Transverse colon (tissue), 4 donors: ENCODE results near the gene COX5A. TPM values are rescaled to one million over a fixed set of nuclear protein-coding genes. Genes with fewer than 3 reads are reported as not detected.
"Not testable (repeated sequence)": the region's sequence is repeated elsewhere in the genome, so short reads cannot be mapped to it uniquely, and the experiment has no call there.

Source experiments
- DNase-seq: peaks from one replicate; pipeline ENCODE4 v3.0.0-alpha.2; 2019
- H3K27ac ChIP-seq, 4 donors: fragments of 200-600 bp; sonication (generic); 2 replicates each; pipeline ENCODE4 v1.5.1; 2016 to 2018; ENCODE audit warnings: inconsistent platforms in 4 of 4
- H3K27me3 ChIP-seq: fragments of 200-600 bp; sonication (generic); 2 replicates; pipeline ENCODE4 v1.5.1; 2017; ENCODE audit warnings: inconsistent platforms
- H3K36me3 ChIP-seq, 4 donors: fragments of 200-600 bp; sonication (generic); 2 replicates each; pipeline ENCODE4 v1.5.1; 2017 to 2019; ENCODE audit warnings: inconsistent platforms in 4 of 4
- H3K4me1 ChIP-seq, 4 donors: fragments of 200-600 bp; sonication (generic); 2 replicates each; pipeline ENCODE4 v1.5.1; 2017 to 2020; ENCODE audit warnings: inconsistent platforms in 4 of 4
- H3K4me3 ChIP-seq, 4 donors: fragments of 200-600 bp; sonication (generic); 1 replicate in 1 of 4; 2 replicates in 3 of 4; pipeline versions ENCODE4 v1.5.1 to v1.6.1; 2017 to 2019; ENCODE audit warnings: inconsistent platforms in 4 of 4
- H3K9me3 ChIP-seq, 2 donors: fragments of 200-600 bp; sonication (generic); 2 replicates each; pipeline ENCODE4 v1.5.1; 2017 to 2019; ENCODE audit warnings: inconsistent platforms in 2 of 2
- CTCF ChIP-seq, 5 experiments: fragments of 200-600 bp in 3 of 5; fragments of 450-650 bp in 2 of 5; sonication (generic) in 3 of 5; IDR thresholded peaks; 1 replicate in 2 of 5; 2 replicates in 3 of 5; pipeline ENCODE4 v1.5.1; 2016 to 2017; ENCODE audit warnings: antibody characterized with exemption in 5 of 5, inconsistent platforms in 3 of 5, mild to moderate bottlenecking in 2 of 5, moderate library complexity in 1 of 5
- EP300 ChIP-seq: sonication (generic); formaldehyde crosslinking; IDR thresholded peaks from one replicate; pipeline ENCODE4 v1.6.1; 2017; ENCODE audit warnings: antibody characterized with exemption, low read depth
- POLR2A ChIP-seq: fragments of 450-650 bp; IDR thresholded peaks from one replicate; pipeline ENCODE4 v1.6.1; 2016; ENCODE audit warnings: antibody characterized with exemption, mild to moderate bottlenecking, moderate library complexity
- POLR2AphosphoS5 ChIP-seq, 3 donors: sonication (generic); formaldehyde crosslinking; IDR thresholded peaks; one replicate each; pipeline ENCODE4 v1.6.1; 2016; ENCODE audit warnings: antibody characterized with exemption in 3 of 3
- WGBS, 2 donors: methylation state at CpG; one replicate each; pipeline ENCODE4 v1.1.5; 2018; ENCODE audit warnings: low coverage in 1 of 2; 5-methylcytosine and 5-hydroxymethylcytosine counted together
- in situ Hi-C, 4 donors: fragments of 200-750 bp; cut with MboI; loops; one replicate each; pipeline versions ENCODE4 v1.15.0 to v1.15.1; 2017; ENCODE audit warnings: low sequenced_read_pairs in 3 of 4, low pct_ligation_motif_present in 1 of 4, low pct_unique_long_range_greater_than_20kb in 1 of 4
- intact Hi-C: fragments of 100-400 bp; cut with DNase I; formaldehyde crosslinking; loops from one replicate; pipeline ENCODE4 v1.15.1; 2023; ENCODE audit warnings: low total_unique reads
- total RNA-seq, 4 donors: library from RNA; depleted of rRNA; stranded (reverse); fragments of >200 nt; gene quantifications; one replicate each; pipeline ENCODE4 v1.1.0, GENCODE V29; 2016

COX5A gene
- total RNA-seq, 4 donors from 2014 or later, result 135 to 437 (median 219) TPM

DNA sequence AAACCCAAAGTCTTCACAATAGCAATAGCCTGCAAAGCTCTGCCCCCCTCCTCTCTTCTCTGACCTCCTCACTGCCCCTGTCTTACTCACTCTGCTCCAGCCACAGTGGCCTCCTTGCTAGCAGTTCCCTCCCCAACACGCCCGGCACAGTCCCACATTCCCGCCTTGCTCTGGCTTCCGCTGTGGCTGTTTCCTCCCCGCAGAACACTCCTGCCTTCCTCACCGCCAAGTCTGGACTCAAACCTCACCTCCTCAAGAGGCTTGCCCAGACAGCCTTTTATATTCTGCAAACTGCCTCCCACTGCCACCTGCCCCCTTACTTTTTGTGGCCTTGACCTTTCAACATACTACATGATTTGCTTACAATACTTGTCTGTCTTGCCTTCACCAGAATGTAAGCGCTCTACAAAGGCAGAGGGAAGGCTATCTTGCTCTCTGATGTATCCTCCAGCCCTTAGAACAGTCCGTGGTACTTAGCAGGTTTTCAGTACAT is 48.4 kb downstream of the COX5A start:
- Histone ChIP-seq H3K9me3 (no peaks in the 10 kb centered on the region), H3K4me1 (peaks cover 3 to 57% (median 32%) of the 10 kb centered on the region in 4 donors), H3K36me3 (no peaks in the 10 kb centered on the region), H3K27me3 (no peaks in the 10 kb centered on the region), H3K27ac (peak overlapping the region; percentile 82 to 89 (median 84)), H3K4me3 (peak overlapping the region; percentile 56 to 98 (median 76))
- TF ChIP-seq EP300, result no peak
- no peak for TF ChIP-seq POLR2AphosphoS5 (IDR thresholded peaks at IDR 0.05)
- no peak for TF ChIP-seq POLR2A
- no peak for TF ChIP-seq CTCF (IDR thresholded peaks at IDR 0.05)
- peak; percentile 33 for DNase-seq
- in situ Hi-C loops (no loop called here), intact Hi-C loops (no loop called here)
- WGBS, 2 donors, result 32 to 40% methylated on average over 1 to 8 of the region's 8 CpGs

DNA sequence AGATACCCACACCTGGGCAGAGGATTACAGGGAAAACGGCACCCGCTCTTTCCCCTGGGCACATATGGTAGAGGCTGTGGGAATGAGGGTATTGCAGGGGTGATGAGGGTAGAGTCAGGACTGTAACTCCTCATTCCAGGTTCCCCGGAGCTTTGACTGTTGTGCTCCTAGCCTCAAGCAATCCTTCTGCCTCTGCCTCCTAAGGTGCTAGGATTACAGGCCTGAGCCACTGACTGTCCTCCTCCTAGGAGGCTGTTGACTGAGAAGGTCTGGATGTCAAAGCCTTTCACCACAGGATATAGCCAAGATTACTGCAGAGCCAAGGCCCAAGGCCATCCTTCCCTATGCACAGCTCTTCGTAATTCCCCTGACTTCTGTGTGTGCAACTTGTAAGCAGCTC is 49.2 kb downstream of the COX5A start:
- no peak for TF ChIP-seq CTCF (IDR thresholded peaks at IDR 0.05)
- TF ChIP-seq POLR2A, result no peak
- TF ChIP-seq EP300, result no peak
- no peak for TF ChIP-seq POLR2AphosphoS5 (IDR thresholded peaks at IDR 0.05)
- intact Hi-C loops, result no loop called here
- in situ Hi-C loops, result no loop called here
- 95 to 100% methylated on average over 2 to 4 of the region's 4 CpGs for WGBS, 2 donors
- DNase-seq, result no peak
- Histone ChIP-seq H3K4me1 (peaks cover 3 to 58% (median 31%) of the 10 kb centered on the region in 4 donors), H3K27me3 (no peaks in the 10 kb centered on the region), H3K9me3 (no peaks in the 10 kb centered on the region), H3K36me3 (no peaks in the 10 kb centered on the region), H3K27ac (peak overlapping the region in 1 of 4 donors; percentile 89), H3K4me3 (no peak overlapping the region)

- intact Hi-C loops, in situ Hi-C loops, H3K27ac ChIP-seq, H3K4me3 ChIP-seq, DNase-seq, H3K36me3 ChIP-seq, H3K9me3 ChIP-seq, H3K27me3 ChIP-seq: not testable (repeated sequence)
- WGBS, 2 donors, result 76 to 92% methylated on average over 3 to 10 of the region's 10 CpGs
- H3K4me1 ChIP-seq, result peaks cover 3 to 49% (median 25%) of the 10 kb centered on the region in 4 donors
Measured at GRCh38 chr15:74887537-74888193, 50.2 kb downstream of the COX5A start.

DNA sequence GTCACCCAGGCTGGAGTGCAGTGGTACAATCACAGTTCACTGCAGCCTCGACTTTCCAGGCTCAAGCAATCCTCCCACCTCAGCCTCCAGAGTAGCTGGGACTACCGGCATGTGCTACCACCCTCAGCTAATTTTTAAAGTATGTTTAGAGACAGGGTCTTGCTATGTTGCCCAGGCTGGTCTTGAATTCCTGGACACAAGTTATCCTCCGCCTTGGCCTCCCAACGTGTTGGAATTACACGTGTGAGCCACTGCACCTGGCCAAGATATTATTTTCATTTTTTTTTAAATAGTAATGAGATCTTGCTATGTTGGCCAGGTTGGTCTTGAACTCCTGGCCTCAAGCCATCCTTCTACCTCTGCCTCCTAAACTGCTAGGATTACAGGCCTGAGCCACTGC is 52.4 kb downstream of the COX5A start:
- intact Hi-C loops, result no loop called here
- in situ Hi-C loops, result no loop called here
- no peak for DNase-seq

More for the DNA sequence above, 52.4 kb downstream of the COX5A start:
- Histone ChIP-seq H3K4me3 (no peak overlapping the region), H3K4me1 (peaks cover 0 to 29% (median 7%) of the 10 kb centered on the region in 4 donors), H3K27me3 (no peaks in the 10 kb centered on the region), H3K9me3 (no peaks in the 10 kb centered on the region), H3K36me3 (no peaks in the 10 kb centered on the region), H3K27ac (no peak overlapping the region)
- TF ChIP-seq POLR2A, result no peak
- TF ChIP-seq EP300, result no peak
- TF ChIP-seq POLR2AphosphoS5 (IDR thresholded peaks at IDR 0.05), result no peak
- no peak for TF ChIP-seq CTCF (IDR thresholded peaks at IDR 0.05)
- WGBS, 2 donors, result 87 to 92% methylated on average over 3 to 5 of the region's 5 CpGs
